H1 (cell line): ENCODE results near the gene ASPRV1. TPM values are rescaled to one million over a fixed set of nuclear protein-coding genes. Genes with fewer than 3 reads are reported as not detected.

Experiments used
- CHD1 ChIP-seq: IDR thresholded peaks from 2 replicates; pipeline ENCODE4 v1.6.1; 2012; ENCODE audit warnings: low read depth, low read length, improper control_type of control experiment
- CTBP2 ChIP-seq: IDR thresholded peaks from 2 replicates; pipeline ENCODE4 v1.7.0; 2011; ENCODE audit warnings: borderline replicate concordance, mild to moderate bottlenecking, moderate library complexity, mixed read lengths, low read length; ENCODE audit not compliant: insufficient read depth, insufficient read length
- FOSL1 ChIP-seq: IDR thresholded peaks from 2 replicates; pipeline ENCODE4 v1.6.1; 2011; ENCODE audit warnings: mild to moderate bottlenecking, low read depth, low read length, moderate library complexity; ENCODE audit not compliant: insufficient read depth
- HDAC2 ChIP-seq, 2 experiments: fragments of 300-600 bp in 1 of 2; sonication (generic) in 1 of 2; IDR thresholded peaks; 2 replicates each; pipeline ENCODE4 v1.6.1; 2011 to 2012; ENCODE audit warnings: low read depth in 2 of 2, low read length in 2 of 2, mild to moderate bottlenecking in 2 of 2, moderate library complexity in 2 of 2, borderline replicate concordance in 1 of 2, inconsistent platforms in 1 of 2
- RAD21 ChIP-seq, 2 experiments: IDR thresholded peaks in 1 of 2; conservative IDR thresholded peaks in 1 of 2; 2 replicates each; pipeline ENCODE4 v1.6.1; 2011; ENCODE audit warnings: low read depth in 2 of 2, low read length in 2 of 2, improper control_type of control experiment in 1 of 2, inconsistent platforms in 1 of 2, mild to moderate bottlenecking in 1 of 2, moderate library complexity in 1 of 2
- TBP ChIP-seq: IDR thresholded peaks from 2 replicates; pipeline ENCODE4 v1.6.1; 2011; ENCODE audit warnings: low read depth, low read length, improper control_type of control experiment
- polyA plus RNA-seq, 7 experiments: library from polyadenylated mRNA; depleted of rRNA in 3 of 7; stranded (reverse) in 5 of 7; unstranded in 2 of 7; fragments of >200 nt in 5 of 7; fragments of 200-250 nt in 2 of 7; gene quantifications; 1 replicate in 5 of 7; 2 replicates in 1 of 7; 4 replicates in 1 of 7; pipeline versions ENCODE4 v1.2.1 to v1.2.3, GENCODE V29; 2011 to 2013; ENCODE audit warnings: missing spikeins in 2 of 7, mixed read lengths in 2 of 7
- total RNA-seq: library from RNA; stranded (reverse); fragmentation: NEBNext Ultra II Directional; extraction: Animal tissue kit (Norgen Biotek cat#: 25700); gene quantifications from 2 replicates; pipeline ENCODE4 v1.2.1, GENCODE V29; 2021
- TF ChIP-seq, protein P1 (sequence below): fragments of 300-600 bp; sonication (generic); IDR thresholded peaks from 2 replicates; pipeline ENCODE4 v1.7.1; 2012; ENCODE audit warnings: low read length, moderate library complexity, mild to moderate bottlenecking, inconsistent platforms; ENCODE audit not compliant: insufficient replicate concordance

ASPRV1 gene
- total and polyA plus RNA-seq, 2 of the 8 experiments (the other 6 are each of a cell fraction or from before 2014, with no cell fraction given), result 0.59 to 0.95 TPM

DNA sequence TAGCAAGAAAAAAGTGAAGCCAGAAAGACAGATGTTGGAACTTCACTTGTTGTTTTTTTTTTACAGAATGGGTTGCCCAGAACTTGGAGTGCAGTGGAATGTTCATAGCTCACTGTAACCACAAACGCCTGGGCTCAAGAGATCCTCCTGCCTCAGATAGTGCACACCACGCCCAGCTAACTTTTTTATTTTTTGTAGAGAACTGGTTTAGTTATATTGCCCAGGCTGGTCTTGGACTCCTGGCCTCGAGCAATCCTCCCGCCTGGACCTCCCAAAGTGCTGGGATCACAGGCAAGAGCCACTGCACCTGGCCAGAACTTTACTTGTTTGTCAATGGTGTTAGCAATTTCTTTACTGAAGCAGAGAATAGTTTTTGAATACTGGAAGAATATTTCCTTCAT lies 11.9 kb upstream of the ASPRV1 start (continued):
- TF ChIP-seq HDAC2 (IDR thresholded peaks at IDR 0.05; ENCODE audit: borderline replicate concordance in 1 of 2, low read depth in 2 of 2, low read length in 2 of 2) (no peak), TBP (no peak), CHD1 (no peak), CTBP2 (no peak), RAD21 (IDR thresholded peaks at IDR 0.05 in 1 of 2, conservative IDR thresholded peaks at IDR 0.05 in 1 of 2; ENCODE audit: low read depth in 2 of 2, low read length in 2 of 2) (no peak), FOSL1 (no peak)
- TF ChIP-seq, protein P1, sequence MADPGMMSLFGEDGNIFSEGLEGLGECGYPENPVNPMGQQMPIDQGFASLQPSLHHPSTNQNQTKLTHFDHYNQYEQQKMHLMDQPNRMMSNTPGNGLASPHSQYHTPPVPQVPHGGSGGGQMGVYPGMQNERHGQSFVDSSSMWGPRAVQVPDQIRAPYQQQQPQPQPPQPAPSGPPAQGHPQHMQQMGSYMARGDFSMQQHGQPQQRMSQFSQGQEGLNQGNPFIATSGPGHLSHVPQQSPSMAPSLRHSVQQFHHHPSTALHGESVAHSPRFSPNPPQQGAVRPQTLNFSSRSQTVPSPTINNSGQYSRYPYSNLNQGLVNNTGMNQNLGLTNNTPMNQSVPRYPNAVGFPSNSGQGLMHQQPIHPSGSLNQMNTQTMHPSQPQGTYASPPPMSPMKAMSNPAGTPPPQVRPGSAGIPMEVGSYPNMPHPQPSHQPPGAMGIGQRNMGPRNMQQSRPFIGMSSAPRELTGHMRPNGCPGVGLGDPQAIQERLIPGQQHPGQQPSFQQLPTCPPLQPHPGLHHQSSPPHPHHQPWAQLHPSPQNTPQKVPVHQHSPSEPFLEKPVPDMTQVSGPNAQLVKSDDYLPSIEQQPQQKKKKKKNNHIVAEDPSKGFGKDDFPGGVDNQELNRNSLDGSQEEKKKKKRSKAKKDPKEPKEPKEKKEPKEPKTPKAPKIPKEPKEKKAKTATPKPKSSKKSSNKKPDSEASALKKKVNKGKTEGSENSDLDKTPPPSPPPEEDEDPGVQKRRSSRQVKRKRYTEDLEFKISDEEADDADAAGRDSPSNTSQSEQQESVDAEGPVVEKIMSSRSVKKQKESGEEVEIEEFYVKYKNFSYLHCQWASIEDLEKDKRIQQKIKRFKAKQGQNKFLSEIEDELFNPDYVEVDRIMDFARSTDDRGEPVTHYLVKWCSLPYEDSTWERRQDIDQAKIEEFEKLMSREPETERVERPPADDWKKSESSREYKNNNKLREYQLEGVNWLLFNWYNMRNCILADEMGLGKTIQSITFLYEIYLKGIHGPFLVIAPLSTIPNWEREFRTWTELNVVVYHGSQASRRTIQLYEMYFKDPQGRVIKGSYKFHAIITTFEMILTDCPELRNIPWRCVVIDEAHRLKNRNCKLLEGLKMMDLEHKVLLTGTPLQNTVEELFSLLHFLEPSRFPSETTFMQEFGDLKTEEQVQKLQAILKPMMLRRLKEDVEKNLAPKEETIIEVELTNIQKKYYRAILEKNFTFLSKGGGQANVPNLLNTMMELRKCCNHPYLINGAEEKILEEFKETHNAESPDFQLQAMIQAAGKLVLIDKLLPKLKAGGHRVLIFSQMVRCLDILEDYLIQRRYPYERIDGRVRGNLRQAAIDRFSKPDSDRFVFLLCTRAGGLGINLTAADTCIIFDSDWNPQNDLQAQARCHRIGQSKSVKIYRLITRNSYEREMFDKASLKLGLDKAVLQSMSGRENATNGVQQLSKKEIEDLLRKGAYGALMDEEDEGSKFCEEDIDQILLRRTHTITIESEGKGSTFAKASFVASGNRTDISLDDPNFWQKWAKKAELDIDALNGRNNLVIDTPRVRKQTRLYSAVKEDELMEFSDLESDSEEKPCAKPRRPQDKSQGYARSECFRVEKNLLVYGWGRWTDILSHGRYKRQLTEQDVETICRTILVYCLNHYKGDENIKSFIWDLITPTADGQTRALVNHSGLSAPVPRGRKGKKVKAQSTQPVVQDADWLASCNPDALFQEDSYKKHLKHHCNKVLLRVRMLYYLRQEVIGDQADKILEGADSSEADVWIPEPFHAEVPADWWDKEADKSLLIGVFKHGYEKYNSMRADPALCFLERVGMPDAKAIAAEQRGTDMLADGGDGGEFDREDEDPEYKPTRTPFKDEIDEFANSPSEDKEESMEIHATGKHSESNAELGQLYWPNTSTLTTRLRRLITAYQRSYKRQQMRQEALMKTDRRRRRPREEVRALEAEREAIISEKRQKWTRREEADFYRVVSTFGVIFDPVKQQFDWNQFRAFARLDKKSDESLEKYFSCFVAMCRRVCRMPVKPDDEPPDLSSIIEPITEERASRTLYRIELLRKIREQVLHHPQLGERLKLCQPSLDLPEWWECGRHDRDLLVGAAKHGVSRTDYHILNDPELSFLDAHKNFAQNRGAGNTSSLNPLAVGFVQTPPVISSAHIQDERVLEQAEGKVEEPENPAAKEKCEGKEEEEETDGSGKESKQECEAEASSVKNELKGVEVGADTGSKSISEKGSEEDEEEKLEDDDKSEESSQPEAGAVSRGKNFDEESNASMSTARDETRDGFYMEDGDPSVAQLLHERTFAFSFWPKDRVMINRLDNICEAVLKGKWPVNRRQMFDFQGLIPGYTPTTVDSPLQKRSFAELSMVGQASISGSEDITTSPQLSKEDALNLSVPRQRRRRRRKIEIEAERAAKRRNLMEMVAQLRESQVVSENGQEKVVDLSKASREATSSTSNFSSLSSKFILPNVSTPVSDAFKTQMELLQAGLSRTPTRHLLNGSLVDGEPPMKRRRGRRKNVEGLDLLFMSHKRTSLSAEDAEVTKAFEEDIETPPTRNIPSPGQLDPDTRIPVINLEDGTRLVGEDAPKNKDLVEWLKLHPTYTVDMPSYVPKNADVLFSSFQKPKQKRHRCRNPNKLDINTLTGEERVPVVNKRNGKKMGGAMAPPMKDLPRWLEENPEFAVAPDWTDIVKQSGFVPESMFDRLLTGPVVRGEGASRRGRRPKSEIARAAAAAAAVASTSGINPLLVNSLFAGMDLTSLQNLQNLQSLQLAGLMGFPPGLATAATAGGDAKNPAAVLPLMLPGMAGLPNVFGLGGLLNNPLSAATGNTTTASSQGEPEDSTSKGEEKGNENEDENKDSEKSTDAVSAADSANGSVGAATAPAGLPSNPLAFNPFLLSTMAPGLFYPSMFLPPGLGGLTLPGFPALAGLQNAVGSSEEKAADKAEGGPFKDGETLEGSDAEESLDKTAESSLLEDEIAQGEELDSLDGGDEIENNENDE, result no peak
- TF ChIP-seq, all 59 proteins: peak for 0
